ENCODE measurements around the gene CHST6. TPM values are rescaled to one million over a fixed set of nuclear protein-coding genes. Genes with fewer than 3 reads are reported as not detected.
A peak's percentile ranks its signal among the peaks of the same experiment; 100 is the strongest.

The CHST6 gene
- total and polyA plus RNA-seq, 9 of the 15 experiments (the other 6 are each of a cell fraction or from before 2014, with no cell fraction given), result 0.01 to 0.05 (median 0.02) TPM; not detected in 6

- peak; percentile 52 for TF ChIP-seq U2AF1 (optimal IDR thresholded peaks at IDR 0.05; ENCODE audit: low read depth, low read length)
- TF ChIP-seq TSHZ1 (CRISPR knock-in tag; IDR thresholded peaks at IDR 0.05), result no peak
- TF ChIP-seq CGGBP1 (CRISPR knock-in tag; IDR thresholded peaks at IDR 0.05), result no peak
- no peak for TF ChIP-seq HIVEP1 (CRISPR knock-in tag; IDR thresholded peaks at IDR 0.05)
- no peak for TF ChIP-seq SMAD2 (IDR thresholded peaks at IDR 0.05; ENCODE audit: low read depth, low read length)
- peak; percentile 85 for TF ChIP-seq ZBTB33 (CRISPR knock-in tag; IDR thresholded peaks at IDR 0.05)
- TF ChIP-seq NR2C2 (CRISPR knock-in tag; IDR thresholded peaks at IDR 0.05), result no peak
- TF ChIP-seq NR2C2 (tag; IDR thresholded peaks at IDR 0.05), result peak; percentile 72; the same call in 1 of the 2 replicates
- TF ChIP-seq ZHX1 (conservative IDR thresholded peaks at IDR 0.05; ENCODE audit: low read length), result 0 out of 2 replicates have a peak, but pooled peaks have one; percentile 38
- peak; percentile 90 for TF ChIP-seq SMC3 (conservative IDR thresholded peaks at IDR 0.05; ENCODE audit: insufficient read depth, low read depth, low read length)
- peak; percentile 50; the same call in 1 of the 2 replicates for TF ChIP-seq BHLHE40 (IDR thresholded peaks at IDR 0.05; ENCODE audit: low read length)
- TF ChIP-seq HNRNPLL (IDR thresholded peaks at IDR 0.05; ENCODE audit: low read depth, low read length, poor library complexity, severe bottlenecking), result peak; percentile 88
- no peak for TF ChIP-seq ZFP36 (IDR thresholded peaks at IDR 0.05; ENCODE audit: low read depth, low read length, partially characterized antibody)
- no peak for TF ChIP-seq TRIM28 (IDR thresholded peaks at IDR 0.05)
- TF ChIP-seq ZNF384 (IDR thresholded peaks at IDR 0.05; ENCODE audit: low read depth, low read length), result peak; percentile 60; the same call in 1 of the 2 replicates
- peak; percentile 89 for TF ChIP-seq HMGN3 (IDR thresholded peaks at IDR 0.05; ENCODE audit: borderline replicate concordance, extremely low read depth, insufficient read length, low read depth, low read length)
- TF ChIP-seq TCFL5 (CRISPR knock-in tag; conservative IDR thresholded peaks at IDR 0.05), result no peak
- TF ChIP-seq SIX5 (IDR thresholded peaks at IDR 0.05; ENCODE audit: borderline replicate concordance in 1 of 2, insufficient read depth in 1 of 2, low read depth in 1 of 2, low read length in 2 of 2), result no peak
- TF ChIP-seq STAG1 (CRISPR knock-in tag; IDR thresholded peaks at IDR 0.05; ENCODE audit: borderline replicate concordance), result peak; percentile 62; the same call in 1 of the 2 replicates
Measured at GRCh38 chr16:75464122-75464918, 30.9 kb downstream of the CHST6 start, which contains the start of gene TMEM170A (continued).

Measured in K562 (cell line).